RPMI8226 (cell line): ENCODE results near the gene STRC.
"Not testable (repeated sequence)": the region's sequence is repeated elsewhere in the genome, so short reads cannot be mapped to it uniquely, and the experiment has no call there.

Experiments used
- DNase-seq: peaks from one replicate; pipeline ENCODE4 v3.0.0-alpha.2; 2015

STRC gene

DNA sequence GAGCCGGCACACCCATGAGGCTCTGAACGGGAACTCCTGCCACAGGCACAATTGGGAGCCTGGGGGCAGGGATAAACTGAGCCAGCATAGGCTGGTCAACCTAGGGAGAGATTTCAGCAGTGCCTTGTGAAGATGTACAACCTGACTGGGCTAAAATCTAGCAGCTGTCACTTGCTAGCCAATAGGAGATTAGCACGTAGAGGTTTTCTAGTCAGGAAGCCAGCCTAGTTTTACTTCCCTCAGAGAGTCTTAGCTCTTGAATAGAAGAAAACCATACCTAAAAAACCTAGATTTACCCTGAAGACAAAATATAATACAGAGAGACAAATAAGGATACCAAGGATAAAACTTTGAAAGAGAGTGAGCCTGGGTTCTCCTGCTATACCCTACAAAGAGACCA, 55.8 kb downstream of the STRC start:
- not testable (repeated sequence) for DNase-seq

DNA sequence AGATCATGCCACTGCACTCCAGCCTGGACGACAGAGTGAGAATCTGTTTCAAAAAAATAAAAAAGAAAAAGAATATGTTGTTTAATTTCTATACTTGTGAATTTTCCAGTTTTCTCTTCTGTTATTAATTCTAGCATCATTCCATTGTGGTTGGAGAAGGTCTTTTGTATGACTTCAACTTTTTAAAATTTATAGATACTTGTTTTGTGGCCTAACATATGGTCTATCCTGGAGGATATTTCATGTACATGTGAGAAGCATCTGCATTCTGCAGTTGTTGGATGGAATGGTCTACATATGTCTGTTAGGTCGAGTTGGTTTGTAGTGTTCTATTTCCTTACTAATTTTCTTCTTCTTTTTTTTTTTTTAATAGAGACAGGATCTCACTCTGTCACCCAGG, 65.6 kb downstream of the STRC start:
- no peak for DNase-seq

DNA sequence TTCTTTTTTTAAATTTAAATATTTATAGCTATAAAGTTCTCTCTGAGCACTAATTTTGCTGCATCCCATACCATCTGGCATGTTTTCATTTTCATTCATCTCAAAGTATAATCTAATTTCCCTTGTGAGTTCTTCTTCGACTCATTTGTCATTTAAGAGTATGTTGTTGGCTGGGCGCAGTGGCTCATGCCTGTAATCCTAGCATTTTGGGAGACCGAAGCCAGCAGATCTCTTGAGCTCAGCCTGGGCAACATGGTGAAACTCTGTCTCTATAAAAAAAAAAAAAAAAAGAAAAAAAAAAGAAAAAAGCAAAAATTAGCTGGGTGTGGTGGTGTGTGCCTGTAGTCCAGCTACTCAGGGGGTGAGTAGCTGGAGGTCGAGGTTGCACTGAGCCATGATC, 66.3 kb downstream of the STRC start:
- no peak for DNase-seq

DNA sequence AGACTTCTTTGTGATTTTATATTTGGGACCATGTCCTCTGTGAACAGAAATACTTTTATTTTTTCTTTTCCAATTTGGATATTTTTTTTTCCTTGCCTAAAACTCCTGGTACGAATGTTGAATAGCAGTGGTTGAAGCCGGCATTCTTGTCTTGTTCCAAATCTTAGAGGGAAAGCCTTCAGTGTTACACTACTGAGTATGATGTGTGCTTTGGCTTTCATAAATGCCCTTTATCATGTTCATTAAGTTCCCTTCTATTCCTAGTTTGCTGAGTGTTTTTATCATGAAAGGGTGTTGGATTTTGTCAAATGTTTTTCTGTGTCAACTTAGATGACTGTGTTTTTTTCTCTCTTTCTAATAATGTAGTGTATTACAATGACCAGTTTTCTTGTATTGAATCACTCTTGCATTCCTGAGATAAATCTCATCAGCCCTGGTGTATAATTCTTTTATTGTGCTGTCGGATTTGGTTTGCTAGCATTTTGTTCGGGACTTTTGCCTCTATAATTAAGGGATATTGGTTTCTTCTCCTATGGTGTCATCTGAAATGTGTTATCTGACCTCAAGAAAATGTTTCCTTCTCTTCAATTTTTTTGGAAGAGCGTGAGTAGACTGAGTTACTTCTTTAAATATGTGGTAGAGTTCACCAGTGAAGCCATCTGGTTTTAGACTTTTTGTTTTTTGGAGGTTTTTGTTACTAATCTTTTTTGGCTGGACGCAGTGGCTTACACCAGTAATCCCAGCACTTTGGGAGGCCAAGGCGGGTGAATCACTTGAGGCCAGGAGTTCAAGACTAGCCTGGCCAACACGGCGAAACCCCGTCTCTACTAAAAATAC, 67.9 kb downstream of the STRC start:
- no peak for DNase-seq
